ENCODE data around the gene SIRT3.
"Not testable (repeated sequence)": the region's sequence is repeated elsewhere in the genome, so short reads cannot be mapped to it uniquely, and the experiment has no call there.

SIRT3 gene

DNA sequence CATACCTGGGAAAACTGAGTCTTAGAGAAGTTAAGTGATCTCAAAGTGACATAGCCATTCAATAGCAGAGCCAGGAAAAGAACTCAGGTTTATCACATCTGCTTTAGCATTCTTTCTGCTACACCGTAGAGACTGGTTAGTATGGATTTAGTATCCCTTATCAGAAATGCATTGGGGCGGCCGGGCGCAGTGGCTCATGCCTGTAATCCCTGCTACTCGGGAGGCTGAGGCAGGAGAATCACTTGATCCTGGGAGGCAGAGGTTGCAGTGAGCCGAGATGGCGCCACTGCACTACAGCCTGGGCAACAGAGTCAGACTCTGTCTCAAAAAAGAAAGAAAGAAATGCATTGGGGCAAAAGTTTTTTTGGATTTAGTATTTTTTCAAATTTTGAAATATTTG, 2.2 kb upstream of the SIRT3 start:
- DNase-seq: not testable (repeated sequence)

DNA sequence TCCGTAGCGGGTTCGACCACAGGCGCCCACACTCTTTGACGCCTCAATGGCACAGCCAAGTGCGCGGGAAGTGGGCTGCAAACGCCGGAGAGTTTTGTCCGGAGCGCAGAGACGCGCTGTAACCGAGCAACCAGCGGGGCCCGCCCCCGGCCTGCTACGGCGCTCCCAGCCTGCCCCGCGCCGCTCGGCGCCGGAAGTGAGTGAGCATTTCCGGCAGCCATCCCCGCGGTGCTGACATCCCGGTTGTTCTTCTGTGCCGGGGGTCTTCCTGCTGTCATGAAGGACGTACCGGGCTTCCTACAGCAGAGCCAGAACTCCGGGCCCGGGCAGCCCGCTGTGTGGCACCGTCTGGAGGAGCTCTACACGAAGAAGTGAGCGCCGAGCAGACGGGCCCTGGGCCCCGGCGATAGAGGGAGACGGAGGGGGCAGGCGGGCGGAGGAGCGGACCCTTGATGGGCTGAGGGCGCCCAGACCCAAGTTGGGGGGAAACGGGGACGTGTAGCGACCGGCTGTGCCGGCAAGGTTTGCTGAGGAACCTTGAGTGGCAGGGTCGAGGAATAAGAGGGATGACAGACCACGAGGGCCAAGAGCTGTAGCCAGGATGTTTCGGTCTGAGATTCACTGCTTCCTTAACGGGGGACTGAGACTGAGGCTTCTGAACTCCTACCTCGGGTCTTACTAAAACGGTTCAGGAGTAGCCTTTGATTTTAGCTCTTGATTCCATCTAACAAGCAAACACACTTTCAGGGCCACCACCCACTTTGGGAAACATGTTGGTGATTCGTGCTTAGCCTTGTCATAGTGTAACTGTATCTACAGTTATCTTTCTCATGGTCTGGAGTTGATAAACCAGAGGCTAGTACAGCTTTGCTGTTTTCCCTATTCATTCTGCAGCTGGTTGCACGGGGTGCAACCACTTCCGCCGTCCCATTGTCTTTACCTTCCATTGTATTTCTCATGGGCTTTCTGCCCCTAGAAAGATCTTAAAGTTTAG, 929 bp upstream of the SIRT3 start, which contains the start of gene PSMD13:
Gene PSMD13, plus strand, starts transcription at position 203 of the 994 bp plus-strand sequence. Its CDS starts 74 bp downstream, at position 277.
- peak; percentile 79 to 88 (median 87) for DNase-seq

DNA sequence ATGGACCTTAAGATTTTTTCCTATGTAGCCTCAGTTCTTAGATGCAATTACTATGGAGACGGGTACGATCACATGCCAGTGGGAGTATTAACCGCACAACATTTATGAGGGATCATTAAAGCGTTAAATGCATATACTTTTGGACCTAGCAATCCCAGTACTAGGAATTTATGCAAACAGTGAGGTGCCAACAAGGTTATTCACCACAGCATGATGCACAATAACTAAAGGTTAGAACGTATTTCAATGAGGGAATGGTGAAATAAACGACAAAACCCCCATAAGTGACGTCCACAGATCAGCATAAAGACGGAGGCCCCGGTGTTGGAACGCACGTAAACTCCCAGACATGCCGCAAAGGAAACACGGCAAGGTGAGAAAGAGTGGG, 539 bp downstream of the SIRT3 start:
- DNase-seq: no peak

DNA sequence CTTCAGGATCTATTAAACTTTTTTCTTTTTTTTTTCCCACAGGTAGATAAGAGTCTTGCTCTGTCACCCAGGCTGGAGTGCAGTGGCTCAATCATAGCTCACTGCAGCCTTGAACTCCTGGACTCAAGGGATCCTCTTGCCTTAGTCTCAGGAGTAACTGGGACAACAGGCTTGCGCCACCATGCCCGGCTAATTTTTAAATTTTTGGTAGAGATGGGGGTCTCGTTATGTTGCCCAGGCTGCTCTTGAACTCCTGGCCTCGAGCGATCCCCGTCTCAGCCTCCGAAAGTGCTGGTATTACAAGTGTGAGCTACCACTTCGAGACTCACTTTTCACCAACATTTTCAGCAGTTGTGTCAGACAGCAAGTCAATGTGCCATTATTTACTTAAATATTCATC, 962 bp downstream of the SIRT3 start:
- DNase-seq: no peak

DNA sequence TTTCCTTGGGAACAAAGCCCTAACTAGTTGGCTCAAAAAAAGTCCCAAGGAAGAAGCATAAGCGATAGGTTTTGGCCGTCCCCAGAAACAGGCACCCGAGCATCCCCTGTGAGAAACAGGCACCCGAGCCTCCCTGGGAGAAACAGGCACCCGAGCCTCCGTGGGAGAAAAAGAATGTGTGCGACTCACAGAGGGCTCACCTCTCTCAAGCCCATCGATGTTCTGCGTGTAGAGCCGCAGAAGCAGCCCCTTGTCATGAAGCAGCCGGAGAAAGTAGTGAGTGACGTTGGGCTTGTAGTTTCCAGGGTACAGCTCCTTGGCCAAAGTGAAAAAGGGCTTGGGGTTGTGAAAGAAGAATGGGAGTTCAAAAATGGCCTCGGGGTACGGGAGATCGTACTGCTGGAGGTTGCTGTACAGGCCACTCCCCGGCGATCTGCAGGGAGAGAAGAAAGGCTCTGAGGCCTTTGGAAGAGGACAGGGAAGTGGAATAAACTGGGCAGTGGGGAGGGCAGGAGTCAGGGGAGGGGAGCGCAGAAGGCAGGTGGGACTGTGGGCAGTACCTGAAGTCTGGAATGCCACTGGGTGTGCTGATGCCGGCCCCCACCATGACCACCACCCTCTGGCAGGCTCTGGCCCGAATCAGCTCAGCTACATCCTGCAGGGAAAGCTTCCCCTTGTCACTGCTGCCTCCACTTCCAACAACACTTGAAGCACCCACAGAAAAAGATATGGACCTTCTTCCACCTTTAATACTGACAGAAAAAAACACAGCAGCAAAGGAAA, 3.2 kb downstream of the SIRT3 start:
- no peak for DNase-seq

DNA sequence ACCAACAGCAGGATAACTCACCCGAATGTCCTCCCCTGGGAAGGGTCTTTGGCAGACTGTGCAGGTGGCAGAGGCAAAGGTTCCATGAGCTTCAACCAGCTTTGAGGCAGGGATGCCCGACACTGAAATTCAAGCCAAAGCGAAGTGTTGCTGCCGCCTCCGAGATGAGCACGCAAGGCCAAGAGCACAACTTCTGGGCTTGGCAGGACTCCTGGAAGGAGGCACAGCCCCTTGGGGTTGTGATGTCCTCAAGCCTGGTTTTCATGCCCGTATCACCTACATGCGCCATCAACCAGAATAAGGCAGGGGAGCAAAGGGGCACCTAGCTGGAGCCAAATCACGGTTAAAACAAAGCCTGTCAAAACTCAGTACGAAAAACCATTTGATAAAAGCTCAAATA, 5.7 kb downstream of the SIRT3 start:
- DNase-seq: no peak

DNA sequence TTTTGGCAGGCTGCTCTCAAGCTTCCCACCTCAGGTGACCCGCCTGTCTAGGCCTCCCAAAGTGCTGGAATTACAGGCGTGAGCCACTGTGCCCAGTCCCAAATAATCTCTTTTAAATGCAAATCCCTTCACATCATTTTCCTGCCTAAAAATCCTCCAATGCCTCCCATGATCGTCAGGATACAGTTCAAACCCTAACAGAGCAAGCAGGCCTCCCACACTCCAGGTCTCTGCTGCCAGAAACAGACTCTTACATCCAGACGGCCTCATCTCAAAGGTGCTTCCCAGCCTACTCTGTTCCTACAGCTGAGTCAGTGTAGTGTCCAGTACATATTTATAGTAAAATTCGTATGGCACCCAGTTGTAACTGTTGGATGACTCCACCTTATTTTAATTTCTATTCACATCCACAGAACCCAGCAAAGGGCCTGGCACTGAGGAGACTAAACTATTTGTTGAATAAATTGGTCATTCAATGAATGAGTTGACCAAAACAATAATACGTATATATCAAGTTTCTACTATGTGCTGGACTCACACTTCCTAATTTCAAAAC, 8.2 kb downstream of the SIRT3 start:
- DNase-seq: no peak

DNA sequence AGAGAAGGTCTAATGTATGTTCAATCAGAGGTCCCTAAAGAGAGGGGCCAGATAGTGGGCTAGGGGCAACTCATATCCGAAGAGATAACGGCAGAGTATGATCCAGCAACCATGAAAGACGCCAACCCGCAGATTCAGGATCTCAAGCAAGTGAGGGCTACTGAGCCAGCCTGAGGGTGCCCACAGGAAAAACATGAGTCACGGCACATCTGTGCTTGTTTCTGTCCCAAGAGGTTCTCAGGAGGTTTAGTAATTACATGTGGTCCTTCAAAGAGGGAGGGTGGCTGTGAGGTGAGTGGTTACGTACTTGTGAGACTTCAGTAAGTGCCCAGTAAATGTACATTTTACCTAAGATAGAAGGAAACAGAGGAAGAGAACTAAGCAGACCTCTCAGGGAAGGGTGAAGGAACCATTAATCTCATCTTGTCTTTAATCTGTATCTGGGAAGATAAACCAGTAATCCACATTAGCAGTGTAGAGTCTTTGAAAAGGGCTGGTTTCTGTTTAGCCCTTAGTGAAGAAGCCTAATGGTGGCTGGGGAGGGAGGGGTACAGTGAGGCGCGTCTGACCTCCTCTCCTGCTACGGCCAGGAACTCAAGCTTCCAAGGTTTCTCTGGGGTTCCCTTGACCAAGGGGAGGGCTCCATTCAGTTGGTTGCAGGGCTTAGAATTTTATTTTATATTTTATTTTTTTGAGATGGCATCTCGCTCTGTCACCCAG, 10.2 kb downstream of the SIRT3 start:
- peak in 1 of 3 experiments; percentile 41 for DNase-seq

DNA sequence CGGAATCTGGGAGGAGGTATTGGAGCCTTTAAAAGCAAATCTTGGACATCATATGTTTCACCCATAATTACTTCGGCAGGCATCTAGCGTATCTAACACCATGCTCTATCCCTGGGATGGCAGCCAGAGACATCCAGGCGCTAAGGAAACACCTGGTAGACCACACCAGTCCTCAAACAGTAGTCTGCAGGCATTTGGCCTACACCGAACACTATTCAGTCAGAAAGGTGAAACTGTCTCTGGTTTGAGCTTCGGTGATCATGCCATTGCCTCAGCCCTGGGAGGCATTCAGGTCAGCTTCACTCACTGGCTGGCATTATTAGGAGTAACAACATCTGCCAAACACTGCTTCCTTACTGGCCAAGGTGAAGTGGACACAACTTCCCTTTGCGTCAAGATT, 11.7 kb downstream of the SIRT3 start:
- DNase-seq: no peak

DNA sequence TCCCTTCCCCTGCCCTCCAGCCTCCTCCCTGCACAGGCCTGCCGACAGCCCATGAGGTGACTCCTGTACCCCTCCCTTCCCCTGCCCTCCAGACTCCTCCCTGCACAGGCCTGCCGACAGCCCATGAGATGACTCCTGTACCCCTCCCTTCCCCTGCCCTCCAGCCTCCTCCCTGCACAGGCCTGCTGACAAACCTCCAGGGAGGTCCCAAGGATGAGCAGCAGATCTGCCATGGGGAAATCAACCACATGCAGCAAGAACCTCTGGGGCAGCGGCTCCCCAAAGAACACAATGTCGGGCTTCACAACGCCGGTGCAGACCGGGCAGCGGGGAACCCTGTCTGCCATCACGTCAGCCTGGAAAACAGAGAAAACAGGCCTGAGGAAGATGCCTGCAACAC, 12.3 kb downstream of the SIRT3 start:
- no peak for DNase-seq

DNA sequence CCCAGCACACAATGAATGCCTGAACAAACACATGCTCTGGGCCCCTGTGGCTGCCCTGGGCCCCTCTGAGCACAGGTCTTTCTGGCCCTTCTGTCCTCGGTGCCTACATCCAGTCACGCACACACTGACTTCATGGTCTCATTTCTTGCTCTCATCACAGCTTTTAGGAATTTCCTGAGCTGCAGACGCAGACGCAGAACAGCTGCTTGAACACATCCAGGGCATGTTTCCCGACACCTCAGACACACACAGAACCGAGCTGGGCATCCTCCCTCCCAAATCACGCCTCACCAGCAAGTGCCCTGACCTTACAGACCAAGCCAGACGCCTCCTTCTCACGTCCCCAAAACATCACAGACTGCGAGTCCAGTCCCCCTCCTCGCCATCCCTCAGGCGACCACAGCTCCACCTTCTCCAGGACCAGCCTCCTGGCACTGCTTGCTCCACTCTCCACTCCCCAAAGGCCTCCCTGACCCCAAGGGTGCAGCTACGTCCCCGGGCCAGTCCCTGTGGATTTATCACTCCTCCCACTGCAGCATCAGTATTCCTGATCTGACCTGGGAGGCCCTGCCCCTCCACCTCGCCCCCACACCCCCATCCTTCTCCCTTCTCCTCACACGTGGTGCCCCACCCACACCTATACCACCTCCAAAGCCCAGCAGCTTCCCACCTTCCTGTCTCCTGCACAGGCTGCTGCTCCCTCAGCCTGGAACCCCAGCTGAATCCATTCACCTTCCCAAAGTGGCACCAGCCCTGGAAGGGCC, 12.9 kb downstream of the SIRT3 start:
- no peak for DNase-seq

DNA sequence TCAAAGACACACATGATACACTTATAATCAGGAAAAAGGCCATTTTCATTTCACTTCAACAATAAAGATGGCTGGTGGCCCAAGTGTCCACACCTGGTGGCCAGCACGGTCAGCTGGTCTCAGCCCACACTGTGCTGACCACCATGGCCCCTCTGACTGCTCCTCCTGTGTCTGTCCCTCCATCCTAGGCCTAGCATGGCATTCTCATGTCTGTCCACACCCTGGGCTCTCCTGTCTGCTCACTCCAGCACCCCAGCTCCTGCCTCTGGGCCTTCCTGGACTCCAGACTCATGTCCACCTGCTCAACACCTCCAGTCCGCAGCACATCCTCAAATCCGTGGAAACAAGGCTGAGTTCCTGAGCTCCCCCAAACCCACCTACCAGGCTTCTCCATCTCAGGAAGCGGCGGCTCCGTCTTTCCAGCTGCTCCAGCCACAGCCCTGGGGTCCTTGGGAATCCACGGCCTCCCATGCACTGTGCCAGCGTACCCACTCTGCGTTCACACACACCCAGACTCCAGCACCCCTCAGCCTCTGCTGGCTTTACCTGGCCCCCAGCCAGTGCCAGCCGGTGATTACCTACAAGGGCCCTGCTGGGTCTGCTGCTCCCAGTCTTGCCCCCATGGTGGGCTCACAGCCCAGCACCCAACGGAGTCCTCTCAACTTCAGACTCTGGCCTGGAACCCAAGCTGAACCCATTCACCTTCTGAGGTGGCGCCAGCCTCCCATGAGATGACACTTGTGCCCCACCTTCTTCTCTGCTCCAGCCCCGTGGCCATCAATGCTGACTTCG, 13.9 kb downstream of the SIRT3 start:
- no peak for DNase-seq

DNA sequence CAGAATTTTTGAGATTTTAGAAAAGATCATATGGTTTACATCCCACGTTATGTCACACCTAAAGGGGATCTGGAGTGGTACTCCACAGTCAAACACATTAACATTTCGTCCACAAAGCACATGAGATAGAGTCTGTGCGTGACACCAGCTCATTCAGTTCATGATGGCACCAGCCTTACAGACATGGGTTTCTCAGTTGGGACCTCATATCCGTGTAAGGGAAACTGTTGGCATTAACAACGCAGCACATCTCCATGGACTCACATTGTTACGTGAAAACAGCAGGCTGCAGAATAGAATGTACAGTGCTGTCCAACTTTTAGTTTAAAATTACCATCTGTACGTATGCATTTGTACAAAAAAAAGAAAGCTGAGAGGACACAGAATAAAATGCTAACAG, 14.6 kb downstream of the SIRT3 start:
- no peak for DNase-seq

DNA sequence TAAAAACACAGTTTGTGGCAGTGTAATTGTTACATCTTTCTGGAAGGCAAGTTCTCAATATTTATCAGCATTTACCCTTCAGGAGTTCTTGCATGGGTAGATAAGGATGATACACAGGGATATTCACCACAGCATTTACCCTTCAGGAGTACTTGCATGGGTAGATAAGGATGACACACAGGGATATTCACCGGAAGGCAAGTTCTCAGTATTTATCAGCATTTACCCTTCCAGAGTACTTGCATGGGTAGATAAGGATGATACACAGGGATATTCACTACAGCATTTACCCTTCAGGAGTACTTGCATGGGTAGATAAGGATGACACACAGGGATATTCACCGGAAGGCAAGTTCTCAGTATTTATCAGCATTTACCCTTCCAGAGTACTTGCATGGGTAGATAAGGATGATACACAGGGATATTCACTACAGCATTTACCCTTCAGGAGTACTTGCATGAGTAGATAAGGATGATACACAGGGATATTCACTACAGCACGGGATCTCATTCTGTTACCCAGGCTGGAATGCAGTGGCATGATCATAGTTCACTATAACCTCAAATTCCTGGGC, 15.4 kb downstream of the SIRT3 start:
- DNase-seq: not testable (repeated sequence)

DNA sequence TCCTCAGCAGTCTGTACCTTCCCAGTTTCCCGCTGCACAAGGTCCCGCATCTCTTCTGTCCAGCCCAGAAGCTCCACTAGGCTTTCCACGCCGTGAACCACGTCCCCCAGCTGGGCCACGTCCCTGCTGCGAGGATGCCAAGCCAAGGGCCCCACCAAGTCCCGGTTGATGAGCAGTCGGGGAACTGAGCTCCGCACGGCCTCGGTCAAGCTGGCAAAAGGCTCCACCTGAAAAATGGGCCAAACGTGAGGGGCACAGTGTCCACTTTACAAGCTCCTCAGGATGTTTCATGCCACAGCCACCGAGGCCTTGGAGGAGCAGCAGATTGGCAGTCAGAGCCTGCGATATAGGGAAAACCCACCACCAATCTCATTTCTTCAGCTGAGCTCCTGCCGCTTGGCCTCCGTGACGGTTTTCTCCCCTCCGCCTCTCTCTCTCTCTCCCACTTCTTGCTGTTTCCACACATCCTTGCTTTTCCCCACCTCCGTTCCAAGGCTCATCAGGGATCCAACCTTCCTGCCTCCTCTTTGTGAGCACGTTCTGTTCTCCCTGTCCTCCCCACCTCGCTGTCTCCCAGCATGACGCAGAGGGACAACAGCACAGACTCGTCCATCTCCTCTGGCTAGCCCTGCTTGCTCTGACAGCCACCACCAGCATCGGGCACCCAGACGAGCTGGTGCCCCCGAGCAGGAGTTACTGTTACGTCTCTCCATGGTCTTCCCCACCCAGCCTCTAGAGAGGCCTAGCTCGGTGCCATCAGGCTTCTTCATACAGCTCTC, 17.1 kb downstream of the SIRT3 start:
- no peak for DNase-seq

DNA sequence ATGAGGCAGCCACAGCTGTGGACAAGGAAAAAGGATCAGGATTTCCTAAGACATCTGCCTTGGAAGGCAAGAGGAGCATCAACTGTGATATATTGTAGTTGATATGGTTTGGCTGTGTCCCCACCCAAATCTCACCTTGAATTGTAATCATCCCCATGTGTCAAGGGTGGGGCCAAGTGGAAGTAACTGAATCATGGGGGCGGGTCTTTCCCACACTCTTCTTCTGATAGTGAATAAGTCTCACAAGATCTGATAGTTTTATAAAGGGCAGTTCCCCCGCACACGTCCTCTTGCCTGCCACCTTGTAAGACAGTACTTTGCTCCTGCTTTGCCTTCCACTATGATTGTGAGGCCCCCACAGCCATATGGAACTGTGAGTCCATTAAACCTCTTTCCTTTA, 18.4 kb downstream of the SIRT3 start:
- DNase-seq: no peak

DNA sequence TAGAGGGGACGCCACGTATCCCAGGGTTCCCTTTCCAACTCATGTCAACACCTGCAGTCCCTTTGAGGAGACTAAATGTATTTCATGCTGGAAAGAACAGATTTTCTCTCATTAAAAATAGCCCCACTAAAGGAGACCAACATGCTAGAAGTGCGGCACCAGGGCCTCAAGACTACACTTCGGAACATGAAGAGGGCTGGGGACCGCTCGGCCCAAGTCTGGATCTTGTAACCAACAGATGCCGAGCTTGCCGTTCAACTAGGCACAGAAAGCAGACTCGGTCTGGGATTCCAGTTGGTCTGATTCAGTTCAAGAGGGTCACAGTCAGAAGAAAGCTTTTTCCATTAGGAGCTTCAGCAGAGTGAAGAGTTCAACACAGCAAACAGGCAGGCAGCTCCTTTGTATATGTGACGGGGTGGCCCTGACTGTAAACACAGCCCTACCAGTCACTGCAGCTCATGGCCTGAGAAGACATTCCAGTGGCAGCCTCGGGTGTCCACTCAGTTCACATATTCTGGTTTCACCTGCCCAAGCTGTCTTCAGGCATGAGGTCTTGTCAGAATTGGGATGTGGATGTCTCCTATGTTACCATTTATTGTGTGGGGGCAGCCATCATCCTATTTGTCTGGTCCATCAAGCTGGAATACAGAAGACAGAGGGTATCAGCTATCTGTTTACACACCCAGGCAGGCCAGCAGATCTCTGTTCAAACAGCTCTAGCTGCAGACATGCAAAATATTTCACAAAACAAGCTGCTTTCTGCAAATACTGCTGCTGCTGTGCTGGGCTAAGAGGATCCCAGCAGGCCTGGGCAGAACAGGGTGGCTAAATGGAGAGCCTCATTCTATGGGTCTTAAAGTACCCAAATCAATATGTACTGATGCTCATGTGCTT, 19.8 kb downstream of the SIRT3 start:
- DNase-seq: no peak

DNA sequence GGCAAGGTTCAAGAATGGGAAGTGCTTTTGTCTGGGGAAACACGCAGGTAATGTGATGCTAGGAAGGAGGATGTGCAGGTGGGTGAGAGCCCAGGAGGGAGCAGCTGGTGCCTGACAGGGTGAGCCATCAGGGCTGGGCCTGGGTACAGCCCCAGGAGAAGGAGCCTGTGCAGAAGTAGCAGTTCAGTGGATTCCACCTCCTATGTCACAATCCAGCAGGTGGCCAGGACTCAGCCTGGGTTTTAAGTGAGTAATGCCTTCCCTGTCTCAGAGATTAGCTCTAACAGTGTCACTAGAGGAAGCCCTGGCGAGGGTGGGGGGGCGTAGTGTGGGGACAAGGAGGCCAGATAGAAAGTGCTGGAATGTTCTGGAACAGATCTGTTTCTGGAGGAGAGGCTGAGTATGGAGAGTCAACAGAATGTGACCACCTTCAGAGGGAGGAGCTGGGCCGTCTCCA, 20.5 kb downstream of the SIRT3 start:
- DNase-seq: no peak

DNA sequence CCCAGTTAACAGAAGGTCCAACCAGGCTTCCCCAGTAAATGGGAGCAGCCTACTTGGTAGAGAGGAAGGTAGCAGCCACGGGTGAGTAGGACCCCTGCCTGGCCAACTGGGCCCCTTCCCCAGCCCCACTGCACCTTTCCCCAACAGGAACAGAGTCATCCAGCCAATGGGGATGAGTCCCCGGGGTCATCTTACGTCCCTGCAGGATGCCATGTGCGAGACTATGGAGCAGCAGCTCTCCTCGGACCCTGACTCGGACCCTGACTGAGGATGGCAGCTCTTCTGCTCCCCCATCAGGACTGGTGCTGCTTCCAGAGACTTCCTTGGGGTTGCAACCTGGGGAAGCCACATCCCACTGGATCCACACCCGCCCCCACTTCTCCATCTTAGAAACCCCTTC, 22.1 kb downstream of the SIRT3 start:
- no peak for DNase-seq

All from NCI-H1417 (cell line).